SKM-1 treated with dmso at 0.1 percent for 144 hours (cell line): ENCODE results near the gene COL6A1.

Source experiments
- DNase-seq: peaks from one replicate; lab custom pipeline; 2025; ENCODE audit not compliant: unreplicated experiment; lab: John Stamatoyannopoulos, UW

Gene COL6A1

GRCh38 chr21:45982758-45983648, 1.4 kb downstream of the COL6A1 start:
- DNase-seq: no peak

GRCh38 chr21:45983649-45983965, 2.0 kb downstream of the COL6A1 start:
- DNase-seq: no peak

DNA sequence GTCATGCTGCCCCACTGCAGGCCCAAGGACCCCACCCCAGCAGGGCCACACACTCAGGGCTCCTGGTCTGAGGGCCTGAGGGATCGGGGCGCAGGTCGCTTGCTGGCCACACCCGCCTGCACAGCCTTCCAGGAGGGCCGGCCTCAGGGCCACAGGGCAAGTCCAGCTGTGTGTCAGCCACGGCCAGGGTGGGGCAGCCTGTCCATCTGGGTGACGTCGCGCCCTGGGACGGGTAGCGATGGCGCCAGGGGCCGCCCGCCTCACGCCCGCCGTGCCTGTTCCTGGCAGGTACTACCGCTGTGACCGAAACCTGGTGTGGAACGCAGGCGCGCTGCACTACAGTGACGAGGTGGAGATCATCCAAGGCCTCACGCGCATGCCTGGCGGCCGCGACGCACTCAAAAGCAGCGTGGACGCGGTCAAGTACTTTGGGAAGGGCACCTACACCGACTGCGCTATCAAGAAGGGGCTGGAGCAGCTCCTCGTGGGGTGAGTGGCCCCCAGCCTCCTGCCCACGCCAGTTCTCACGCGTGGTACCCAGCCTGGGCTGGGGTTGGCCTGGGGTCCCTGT, 2.5 kb downstream of the COL6A1 start:
- no peak for DNase-seq

GRCh38 chr21:45984584-45985095, 3.1 kb downstream of the COL6A1 start:
- DNase-seq: no peak

DNA sequence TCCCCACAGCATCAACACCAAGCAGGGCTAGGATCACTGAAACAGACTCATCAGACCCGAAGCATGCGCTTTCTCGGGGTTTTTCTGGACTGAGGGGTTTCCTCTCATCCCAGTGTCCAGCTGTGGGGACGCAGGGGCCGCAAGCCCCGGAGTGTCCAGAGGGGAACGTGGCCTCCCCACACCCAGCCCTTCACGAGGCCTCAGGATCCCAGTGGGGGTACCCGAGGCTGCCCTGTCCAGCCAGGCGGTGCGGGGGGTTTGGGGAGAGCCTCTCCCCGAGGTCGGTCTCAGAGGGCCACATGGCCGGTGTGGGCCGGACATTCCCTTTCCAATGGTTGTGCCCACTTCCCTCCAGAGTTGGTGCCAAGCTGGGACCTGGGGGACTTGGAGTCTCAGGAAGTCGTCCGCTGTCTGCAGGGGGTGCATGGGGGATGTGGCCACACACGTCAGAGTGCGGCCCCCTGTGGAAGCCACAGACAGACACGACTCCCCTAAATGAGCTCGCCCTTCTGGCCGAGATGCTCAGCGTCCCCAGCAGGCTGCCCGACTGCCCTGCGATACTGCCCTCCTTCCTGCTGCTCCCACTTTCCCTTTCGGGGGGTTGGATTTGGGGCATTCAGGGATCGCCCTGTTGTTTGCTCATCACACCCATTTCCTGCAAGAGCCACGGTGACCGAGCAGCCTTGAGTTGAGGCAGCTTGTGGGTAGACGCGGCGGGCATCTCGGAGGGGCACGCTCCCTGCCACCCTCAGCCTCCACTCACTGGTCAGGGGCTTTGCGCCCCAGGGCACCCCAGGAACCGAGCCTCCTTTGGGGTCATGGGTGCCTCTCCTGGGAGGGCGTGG, 4.1 kb downstream of the COL6A1 start:
- DNase-seq: no peak

GRCh38 chr21:45986316-45987051, 4.9 kb downstream of the COL6A1 start:
- no peak for DNase-seq

DNA sequence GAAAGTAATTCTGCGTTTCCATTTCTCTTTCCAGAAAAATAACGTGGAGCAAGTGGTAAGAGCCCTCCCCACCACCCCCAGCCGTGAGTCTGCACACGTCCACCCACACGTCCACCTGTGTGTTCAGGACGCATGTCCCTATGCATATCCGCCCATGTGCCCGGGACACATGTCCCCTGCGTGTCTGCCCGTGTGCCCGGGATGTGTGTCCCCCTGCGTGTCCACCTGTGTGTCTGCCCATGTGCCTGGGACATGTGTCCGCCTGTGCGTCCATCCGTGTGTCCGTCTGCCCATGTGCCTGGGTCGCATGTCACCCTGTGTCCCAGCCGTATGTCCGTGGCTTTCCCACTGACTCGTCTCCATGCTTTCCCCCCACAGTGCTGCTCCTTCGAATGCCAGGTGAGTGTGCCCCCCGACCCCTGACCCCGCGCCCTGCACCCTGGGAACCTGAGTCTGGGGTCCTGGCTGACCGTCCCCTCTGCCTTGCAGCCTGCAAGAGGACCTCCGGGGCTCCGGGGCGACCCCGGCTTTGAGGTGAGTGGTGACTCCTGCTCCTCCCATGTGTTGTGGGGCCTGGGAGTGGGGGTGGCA, 5.6 kb downstream of the COL6A1 start:
- DNase-seq: no peak

DNA sequence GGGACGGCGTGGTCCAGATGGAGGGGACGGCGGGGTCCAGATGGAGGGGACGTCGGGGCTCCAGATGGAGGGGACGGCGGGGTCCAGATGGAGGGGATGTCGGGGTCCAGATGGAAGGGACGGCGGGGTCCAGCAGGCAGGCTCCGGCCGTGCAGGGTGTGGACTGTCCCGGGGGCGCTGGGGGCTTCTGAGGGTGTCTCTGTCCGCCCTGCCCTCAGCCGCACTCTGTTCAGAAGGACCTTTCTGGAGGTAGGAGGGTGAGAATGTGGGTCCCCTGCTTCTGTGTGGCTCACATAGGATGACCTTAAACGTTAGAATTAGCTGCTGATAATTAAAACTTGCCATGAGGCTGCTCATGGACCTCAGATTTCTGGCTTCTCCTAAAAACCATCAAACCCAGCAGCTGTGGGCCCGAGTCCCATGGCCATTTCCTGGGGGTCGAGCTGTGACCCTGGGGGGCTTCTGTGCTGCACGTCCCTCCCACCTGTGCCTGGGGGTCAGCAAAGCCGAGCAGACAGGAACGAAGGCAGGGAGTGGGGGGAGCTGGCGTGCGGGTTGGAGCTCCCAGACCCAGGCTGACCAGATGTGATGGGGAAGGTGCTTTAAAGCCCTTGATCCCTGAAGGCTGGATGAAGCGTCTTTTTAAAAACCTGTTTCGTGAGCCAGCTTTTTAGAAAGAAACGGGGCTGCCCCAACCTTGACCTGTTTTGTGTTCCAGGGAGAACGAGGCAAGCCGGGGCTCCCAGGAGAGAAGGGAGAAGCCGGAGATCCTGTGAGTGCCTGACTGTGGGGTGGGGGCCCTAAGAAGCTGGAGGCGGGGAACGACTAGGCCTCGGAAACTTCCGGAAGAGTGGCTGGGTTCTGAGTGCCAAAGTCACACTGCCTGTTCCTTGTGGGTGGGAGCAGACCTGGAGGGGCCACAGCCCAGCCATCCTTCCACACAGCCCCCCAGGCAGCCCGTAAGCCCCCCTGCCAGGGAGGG, 7.1 kb downstream of the COL6A1 start:
- no peak for DNase-seq

DNA sequence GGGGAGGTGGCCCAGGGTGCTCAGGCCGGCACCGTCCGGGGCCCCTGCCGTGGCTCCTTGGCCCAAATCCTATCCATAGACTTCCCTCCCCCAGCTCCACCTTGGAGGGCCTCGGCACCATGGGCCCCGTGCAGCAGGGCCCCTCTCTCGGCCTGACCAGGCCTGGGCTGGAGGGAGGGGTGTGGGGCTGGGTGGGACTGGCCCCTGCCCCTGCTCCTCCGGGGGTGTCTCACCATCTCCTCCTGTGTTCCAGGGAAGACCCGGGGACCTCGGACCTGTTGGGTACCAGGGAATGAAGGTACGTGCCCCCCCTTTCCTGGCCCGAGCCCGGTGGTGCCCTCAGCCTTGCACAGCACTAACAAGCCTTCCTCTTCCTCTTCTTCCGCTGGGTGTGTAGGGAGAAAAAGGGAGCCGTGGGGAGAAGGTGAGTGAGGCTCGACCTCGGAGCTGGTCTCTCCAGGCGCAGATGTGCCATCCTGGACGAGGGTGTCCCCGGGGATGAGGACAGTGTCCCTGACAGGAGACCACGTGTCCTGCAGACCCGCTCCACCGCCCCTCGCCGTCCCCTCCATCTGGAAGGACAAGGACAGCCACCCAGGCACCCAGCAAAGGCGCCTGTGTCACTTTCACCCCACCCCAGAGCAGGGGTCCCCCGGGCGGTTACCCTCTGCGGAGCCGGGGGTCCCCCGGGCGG, 7.9 kb downstream of the COL6A1 start:
- DNase-seq: no peak

DNA sequence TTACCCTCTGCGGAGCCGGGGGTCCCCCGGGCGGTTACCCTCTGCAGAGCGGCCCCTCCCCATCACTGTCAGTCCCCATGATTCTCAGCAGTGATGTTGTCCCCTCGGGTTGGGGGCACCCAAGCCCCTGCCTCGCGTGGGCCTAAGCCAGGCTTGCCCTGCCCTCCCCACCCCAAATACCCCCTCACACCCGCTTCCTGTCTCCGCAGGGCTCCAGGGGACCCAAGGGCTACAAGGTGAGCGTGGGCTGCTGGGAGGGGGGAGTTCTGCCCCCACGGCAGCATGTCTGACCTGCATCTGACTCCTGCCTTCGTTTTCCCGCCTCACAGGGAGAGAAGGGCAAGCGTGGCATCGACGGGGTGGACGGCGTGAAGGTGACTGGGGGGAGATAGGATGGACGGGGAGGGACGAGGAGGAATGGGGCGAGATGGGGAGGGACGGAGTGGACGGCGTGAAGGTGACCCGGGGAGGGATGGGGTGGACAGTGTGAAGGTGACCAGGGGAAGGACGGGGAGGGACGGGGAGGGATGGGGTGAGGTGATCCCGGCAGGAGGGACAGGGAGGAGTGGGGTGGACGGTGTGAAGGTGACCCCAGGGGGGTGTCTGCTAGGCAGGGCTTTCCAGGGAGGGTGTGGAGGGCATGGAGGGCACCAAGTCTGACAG, 8.6 kb downstream of the COL6A1 start:
- no peak for DNase-seq

- no peak for DNase-seq
These were observed 9.4 kb downstream of the COL6A1 start for GRCh38 chr21:45990741-45991605.

- DNase-seq: no peak
These were observed 10.2 kb downstream of the COL6A1 start for GRCh38 chr21:45991606-45992300.

DNA sequence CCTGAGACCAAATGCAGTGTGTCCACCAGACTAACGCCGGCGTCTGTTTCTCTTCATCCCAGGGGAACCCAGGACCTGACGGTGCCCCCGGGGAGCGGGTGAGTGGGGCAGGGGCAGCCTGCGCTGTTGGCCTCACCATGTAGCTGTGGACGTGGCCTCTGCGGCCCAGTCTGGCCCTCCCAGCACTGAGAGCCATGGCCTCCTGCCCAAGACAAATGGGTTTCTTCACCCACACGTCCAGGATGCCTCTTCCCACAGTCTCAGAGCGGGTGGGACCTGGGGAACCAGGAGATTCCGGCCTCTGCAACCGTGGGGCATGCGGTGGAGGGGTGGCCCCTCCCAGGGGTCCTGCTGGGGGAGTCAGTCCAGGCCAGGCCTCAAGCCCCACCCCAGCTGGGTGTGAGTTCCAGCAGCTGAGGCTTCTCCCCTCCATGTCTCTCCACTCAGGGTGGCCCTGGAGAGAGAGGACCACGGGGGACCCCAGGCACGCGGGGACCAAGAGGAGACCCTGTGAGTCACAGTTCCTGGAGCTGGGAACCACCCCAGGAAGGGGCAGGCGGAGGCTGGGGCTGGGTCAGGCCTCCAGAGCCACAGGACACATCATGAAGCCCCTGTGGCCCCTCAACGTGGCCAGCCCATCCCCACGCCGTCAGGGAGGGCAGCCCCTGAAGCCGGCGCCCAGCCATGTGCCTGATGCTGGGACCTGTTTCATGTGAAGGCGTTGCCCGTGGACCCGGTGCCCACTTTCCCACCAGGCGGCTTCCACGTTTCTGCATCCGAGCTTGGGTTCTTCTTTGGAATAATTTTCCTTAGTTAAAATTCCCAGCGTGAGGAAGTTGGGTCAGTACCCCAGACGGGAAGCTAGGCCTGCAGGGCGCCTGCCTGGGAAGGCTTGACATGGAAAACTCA, 11.0 kb downstream of the COL6A1 start:
- no peak for DNase-seq

- no peak for DNase-seq
These were observed 11.9 kb downstream of the COL6A1 start for GRCh38 chr21:45993210-45994085.
